GM21786 (cell line): Measurements from ENCODE around the gene OTC.

Experiments
- ATAC-seq: cut with Tn5 transposase; IDR thresholded peaks from one replicate; pipeline ENCODE4 v1.9.1; 2021; ENCODE audit not compliant: unreplicated experiment

OTC gene

DNA sequence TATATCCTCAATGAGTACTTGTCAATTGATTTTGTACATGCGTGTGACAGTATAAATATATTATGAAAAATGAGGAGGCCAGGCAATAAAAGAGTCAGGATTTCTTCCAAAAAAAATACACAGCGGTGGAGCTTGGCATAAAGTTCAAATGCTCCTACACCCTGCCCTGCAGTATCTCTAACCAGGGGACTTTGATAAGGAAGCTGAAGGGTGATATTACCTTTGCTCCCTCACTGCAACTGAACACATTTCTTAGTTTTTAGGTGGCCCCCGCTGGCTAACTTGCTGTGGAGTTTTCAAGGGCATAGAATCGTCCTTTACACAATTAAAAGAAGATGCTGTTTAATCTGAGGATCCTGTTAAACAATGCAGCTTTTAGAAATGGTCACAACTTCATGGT, at the start of gene OTC:
OTC (plus strand) TSS at position 243 of the 400 bp plus-strand sequence; CDS start at position 336, 93 bp downstream.
- no peak for ATAC-seq

DNA sequence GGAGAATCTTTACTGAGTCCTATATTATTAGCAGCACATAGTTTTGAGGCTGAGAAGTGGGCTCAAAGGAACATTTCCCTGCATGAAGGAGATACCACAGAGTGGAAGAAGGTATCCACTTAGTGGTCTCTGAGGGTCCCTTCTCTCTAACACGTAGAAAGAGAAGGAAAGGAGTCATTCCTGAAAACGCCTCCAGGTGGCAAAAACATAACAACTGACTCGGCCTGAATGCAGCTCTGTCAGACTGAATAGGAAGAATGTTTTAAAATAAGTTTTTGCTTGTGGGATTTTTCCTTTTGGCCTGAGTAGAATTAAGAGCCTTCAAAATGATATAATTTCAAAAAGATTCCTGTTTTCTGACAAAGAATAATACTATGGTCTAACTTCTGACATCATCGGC, 48.4 kb upstream of the OTC start:
- ATAC-seq, result no peak

DNA sequence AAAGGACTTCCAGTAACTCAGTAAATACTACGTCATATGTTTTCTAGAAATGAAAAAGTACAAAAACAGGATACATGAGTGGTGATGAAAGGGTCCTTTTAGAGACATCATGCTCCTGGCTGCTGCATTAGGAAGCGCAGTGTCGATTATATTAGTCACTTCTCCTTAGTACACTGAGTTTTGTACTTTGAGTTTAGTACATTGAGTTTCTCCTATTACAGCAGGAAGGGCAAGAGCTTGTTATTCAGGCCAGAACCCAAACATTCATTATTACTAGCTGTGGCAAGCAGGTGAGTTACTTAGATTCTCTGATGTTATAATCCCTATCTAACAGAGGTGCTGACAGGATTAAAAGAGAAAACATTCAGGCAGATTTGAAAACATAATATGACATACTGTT, 46.4 kb upstream of the OTC start:
- no peak for ATAC-seq

DNA sequence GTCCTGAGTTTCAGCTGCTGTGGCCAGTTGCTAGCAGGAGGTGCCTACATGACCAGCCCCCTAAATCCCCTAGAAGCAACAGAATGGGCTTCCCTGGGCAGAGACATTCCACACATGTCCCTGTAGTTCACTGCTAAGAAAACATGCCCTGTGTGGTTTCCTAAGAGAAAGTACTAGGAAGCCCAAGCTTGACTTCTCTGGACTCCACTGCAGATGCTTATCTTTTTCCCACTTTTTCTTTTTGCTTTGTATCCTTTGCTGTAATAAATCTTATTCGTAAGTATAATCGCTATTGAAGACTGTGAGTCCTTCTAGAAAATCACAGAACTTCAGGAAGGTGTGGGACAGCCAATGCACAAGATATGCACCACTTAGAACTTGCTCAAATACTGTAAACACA, 40.7 kb upstream of the OTC start:
- ATAC-seq, result no peak

DNA sequence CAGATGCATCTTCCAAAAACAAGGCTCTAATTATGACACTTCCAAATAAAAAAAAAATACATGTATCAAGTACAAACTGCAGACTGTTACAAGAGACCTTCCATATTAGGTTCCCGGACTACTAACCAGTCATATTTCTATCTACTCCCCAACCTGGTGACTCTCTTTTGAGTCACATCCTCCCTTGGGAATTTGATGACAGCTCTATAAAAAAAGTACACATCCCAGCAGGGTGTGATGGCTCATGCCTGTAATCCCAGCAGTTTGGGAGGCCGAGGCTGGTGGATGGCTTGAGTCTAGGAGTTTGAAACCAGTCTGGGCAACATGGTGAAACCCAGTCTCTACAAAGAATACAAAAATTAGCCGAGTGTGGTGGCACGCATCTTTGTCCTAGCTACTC, 40.0 kb upstream of the OTC start:
- ATAC-seq, result no peak

DNA sequence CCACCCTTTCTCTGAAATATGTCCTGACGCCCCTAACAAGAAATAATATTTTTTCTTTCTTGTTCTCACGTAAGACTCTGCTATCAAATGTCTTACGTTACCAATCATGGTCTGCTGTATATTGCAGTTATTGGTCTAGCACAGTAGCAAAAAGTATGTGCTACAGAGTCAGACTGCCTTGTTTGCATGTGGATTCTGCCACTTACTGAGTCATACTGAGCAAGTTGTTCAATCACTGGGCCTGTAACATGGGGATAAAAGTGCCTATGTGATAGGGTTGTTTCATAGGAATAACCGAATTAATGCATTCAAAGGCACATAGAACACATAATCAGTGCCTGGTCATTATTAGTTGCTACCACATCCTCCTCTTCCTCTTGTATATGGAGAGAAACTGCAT, 39.2 kb upstream of the OTC start:
- no peak for ATAC-seq

DNA sequence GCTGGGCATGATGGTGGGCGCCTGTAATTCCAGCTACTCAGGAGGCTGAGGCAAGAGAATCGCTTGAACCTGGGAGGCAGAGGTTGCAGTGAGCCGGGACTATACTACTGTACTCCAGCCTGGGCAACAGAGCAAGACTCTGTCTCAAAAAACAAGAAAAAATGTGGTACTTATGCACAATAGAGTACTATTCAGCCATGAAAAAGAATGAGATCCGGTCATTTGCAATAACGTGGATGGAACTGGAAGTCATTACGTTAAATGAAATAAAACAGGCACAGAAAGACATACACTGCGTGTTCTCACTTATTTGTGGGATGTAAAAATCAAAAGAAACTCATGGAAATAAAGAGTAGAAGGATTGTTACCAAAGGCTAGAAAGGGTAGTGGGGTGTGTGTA, 37.2 kb upstream of the OTC start:
- ATAC-seq, result no peak

DNA sequence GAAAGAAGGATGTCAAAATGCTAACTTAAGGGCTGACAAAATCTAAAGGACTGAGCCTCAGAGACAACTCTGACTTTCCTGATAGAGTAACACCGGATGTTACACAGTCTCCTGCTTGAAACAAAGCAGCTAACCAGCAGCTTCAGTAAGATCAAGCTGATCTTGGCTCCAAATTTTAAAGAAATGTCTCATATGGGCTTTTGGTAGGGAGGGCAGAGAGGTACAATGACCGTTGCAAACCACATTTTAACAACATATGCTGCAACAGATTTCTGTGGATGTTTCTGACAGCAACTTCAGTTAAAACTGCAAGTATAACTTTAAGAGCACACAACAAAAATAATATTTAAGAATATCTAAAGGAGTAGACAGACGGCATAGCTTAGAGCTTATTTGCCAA, 34.2 kb upstream of the OTC start:
- ATAC-seq, result no peak

DNA sequence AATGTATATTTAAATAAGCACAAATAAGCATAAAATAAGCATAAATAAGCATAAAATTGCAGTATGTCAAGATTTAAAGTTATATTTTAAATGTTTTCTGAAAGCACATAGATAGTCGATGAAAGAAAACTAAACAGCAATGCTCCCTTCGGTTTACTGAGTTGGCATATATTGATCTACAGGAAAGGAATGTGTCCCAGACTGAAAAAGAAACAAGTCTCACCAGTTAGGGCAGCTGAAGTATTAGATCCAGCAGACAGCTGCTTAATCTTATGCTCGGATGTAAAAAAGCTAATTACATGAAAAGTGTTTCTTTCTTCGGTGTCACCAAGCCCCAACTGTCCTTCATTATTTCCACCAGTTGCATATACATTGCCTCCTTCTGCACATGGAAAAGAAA, 33.8 kb upstream of the OTC start:
- no peak for ATAC-seq

DNA sequence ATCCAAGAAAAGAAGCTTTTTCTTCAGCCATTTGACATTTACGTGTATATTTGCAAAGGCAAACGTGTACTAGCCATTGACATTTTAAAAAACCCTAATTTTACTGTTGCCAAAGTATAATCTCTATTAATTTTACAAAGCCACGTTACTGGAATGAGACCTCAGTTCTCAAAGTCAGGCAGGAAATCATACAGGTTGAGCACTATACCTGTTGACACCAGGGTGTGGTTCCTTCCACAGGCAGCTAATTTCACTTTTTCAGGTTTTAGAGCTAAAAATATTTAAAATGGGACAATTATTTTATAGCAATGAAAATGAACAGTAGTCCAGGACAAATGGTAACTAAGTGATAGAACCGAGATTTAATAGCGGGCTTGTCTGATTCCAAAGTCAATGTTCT, 31.6 kb upstream of the OTC start:
- no peak for ATAC-seq

DNA sequence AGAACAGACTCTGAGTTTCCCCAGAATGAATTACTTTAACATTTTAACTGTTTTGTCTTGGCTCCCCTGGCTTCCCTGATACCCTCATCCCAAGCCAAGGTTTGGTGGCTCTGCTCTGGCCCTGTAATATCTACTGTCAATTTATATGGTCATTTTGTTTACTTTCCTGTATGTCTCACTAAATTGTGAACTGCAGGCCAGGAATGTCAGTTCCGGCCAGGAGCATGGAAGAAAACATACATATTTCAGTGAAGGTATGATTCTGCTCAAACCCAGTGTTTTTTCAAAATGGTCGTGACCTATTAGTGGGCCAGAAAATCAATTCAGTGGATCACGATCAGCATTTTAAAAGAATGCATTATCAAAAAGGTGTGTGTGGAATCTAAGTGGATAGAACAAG, 26.3 kb upstream of the OTC start:
- ATAC-seq, result no peak

DNA sequence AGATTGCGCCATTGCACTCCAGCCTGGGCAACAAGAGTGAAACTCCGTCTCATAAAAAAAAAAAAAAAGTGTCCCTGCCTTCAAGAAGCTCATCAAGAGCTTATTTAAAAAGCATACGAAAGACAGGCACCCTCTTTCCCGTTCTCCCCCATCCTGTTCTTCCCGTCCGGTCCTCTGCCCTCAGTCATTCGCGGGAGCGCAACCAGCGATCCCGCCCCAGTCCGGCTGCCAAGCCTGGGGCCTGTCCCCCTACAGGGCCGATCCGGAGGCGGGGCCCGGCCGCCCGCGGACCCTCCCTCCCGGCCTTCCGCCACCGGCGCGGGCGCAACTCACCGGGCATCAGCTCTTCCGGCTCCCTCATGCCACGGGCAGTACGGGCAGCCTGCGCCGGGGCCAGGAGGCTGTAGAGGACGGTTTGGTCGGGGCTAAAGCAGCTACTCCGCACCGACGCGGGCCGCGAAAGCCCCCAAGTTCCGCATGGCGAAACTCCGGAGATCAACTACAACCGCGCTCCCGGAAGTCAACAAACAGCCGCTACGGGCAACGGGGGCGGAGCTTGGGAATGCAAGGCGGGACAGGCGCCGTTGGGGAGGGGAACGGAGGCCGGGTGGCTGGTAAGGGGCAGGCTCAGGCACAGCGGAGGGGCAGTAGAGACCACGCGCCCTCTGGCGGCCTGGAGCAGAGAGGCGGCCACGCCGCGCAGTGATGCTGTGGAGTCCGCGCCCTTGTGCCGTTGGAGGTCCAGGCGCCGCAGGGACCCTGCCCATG, 25.2 kb upstream of the OTC start, which contains the start of gene RPGR:
RPGR (minus strand) TSS at position 503 of the 768 bp plus-strand sequence; CDS start at position 361, 142 bp downstream.
- ATAC-seq, result peak; percentile 95

DNA sequence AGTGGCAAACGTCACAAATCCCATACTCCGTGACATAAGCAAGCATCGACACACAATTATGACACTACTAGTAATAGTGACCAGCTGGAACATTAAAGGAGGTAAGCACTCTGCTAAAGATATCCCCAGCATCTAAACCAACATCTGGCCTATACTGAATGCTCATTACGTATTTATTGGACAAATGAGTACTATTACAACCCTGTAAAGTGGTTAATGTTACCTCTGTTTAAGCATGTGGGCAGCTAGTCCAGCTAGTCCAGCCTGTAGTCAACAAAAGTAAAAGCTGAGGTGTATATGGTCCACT, 24.7 kb upstream of the OTC start:
- ATAC-seq, result no peak

DNA sequence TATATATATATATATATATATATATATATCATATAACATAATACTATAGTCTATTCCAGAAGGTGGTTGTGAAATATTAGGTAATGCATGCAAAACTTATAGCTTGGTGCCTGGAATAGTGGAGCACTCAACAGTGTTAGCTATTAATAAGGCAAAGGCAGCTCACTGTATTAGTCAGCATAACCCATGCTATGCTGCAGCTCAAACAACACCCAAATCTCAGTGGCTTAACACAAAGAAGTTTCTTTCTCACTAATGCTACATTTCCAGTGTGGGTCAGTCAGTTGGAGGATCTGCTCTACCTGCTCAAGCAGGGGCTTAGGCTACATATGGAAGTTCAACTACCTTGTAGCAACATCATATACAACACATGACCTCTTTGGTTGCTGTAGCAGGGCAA, 19.9 kb upstream of the OTC start:
- peak; percentile 70 for ATAC-seq

DNA sequence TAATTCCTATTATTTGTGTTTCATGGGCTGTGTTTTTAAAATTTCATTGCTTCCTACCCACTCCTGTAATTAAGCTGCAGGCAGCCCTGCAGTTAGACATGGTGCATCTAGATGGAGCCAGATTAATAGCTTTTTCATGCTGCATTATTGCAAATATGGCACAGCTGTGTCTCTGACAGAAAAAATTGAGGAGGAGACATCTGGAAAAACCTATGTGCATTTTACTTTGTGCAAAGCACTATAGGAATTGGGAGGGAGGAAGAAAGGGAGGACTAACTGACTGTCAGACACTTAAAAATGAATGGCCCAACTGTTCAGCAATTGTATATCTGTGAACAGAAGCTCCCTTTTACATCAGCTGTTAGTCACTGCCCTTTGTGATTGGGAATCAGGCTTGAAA, 17.0 kb upstream of the OTC start:
- no peak for ATAC-seq

DNA sequence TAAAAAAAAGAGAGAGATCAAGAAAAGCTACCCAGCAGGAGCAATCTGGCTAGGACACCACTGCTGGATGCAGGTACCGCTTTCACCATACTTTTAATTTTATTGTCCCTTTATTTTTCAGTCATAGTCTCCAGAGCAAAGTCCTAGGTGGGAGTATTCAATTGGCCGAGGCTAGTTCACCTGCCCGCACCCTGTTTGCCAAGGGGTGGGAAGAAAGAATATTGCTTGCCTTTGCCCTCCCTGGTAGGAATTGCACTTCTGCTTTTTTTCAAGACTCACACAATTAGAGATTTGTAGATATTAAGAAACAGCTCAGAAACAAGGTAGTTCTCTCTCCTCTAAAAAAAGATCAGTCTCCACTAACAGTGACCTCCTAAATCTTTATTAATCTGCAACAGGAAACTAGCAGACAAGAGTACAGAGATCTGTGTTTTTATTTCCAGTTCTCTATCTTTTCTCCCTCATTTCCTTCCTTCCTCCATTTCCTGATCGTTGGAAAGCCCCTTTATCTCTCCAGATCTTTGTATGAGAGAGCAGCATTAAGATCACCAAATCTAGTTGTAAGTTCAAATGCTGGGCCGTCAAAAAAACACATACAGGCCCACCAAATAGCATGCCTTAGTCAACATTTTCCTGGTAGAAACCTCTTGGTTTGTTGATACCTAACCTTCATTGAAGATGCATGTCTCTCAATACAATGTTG, 15.7 kb upstream of the OTC start:
- ATAC-seq, result no peak

DNA sequence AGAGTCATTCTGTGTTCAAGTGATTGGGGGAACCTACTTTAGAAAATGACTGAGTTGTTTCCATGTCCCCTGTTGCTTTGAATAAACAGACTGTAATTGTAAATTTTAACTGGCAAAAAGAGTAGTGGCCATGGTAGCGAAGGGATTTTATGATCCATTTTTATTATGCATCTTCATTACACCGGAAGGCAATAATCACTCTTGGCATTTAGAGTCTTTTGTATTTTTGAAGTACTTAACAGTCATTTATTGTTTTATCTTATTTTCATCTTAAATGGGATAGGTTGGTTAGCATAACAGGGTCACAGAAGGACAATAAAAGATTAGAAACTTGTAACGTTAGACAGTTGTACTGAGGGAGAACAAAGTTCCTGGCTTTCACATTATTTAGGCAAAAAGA, 11.0 kb upstream of the OTC start:
- no peak for ATAC-seq

DNA sequence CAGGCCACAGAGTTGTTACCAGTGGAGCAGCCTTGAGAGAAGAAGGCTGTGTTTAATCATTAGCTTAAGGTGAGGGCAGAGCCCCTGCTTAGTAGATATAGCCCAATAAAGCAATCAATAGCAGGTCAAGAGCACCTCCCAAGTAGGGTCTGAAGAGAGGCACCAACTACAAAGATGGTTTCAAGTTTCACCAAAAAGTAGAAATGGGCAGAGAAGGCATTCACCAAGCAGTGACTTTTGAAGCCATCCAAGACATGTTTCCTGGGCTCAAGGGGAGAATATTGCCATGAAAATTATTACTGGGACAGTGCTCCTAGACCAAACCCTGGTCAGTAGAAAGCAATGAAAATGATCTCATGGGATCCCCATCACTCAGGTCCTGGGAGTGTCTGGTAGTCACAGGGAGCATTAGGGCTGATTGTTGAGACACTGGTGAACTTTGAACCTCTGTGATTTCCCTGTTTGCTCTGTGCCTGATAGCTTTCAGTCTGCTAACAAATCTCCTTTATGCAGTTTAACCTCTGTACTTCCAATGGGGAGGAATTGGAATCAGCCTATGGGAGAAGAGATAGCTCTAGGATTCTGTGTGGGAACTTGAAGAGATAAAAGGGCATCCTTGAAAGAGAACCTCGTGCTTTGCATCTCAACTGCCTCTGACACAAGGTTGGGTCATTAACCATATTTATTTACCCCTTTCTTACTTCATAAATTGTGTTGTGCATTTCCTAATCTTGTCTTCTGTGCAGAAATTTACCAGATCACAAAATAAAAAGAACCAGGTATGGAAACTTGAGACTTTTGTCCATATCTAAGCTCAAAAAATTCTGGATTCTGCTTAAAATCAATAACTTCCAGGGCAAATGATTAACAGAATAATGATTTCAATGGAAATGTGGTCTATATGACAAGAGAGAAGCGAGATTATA, 9.3 kb upstream of the OTC start:
- no peak for ATAC-seq

DNA sequence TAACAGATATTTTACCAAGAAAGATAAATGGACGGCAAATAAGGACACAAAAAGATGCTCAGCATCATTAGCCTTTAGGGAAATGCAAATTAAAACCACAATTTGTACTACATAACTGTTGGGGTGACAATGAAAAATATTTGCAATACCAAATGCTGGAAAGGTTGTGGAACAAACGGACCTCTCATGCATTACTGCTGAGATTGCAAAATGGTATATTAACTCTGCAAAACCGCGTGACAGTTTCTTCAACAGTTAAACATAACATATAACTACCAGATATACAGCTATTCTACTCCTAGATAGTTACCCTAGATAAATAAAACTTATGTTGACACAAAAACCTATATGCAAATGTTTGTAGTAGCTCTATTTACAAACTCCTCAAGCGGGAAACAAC, 6.3 kb upstream of the OTC start:
- no peak for ATAC-seq

DNA sequence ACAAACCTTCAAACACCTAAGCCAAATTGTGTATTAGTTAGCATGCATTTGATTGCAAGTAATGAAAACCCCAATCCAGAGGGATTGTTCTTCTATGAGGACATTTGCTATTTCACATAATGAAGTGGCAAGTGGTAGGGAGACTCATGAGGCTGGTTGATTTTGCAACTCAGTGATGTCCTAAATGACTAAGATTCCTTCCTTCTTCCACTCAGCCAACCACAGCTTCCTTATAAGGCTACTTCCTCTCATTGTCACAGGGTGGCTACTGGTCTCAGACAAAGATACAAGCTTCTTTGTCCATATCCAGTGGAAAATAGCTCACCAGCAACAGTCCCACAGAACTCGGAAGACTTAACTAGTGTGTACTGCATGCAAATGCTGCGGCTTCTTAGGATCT, 5.3 kb upstream of the OTC start:
- peak; percentile 69 for ATAC-seq

DNA sequence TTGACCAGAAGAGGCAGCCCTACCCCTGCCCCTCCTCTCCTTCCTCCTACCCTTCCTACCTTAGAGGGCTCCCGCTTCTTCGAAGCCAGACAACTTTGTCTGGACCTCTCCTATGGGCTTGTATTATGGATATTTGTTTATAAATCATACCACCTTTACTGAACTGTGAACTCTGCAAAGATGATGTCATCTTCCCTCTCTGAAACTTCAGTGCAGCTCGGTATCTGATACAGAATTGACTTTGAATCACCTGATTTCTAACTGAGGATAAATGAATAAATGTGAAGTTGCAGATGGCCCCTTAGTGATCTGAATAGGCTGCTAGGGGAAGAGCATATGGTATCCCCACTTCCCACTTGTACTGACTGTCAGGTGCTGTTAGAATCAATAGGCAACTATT, 1.1 kb upstream of the OTC start:
- ATAC-seq, result no peak

DNA sequence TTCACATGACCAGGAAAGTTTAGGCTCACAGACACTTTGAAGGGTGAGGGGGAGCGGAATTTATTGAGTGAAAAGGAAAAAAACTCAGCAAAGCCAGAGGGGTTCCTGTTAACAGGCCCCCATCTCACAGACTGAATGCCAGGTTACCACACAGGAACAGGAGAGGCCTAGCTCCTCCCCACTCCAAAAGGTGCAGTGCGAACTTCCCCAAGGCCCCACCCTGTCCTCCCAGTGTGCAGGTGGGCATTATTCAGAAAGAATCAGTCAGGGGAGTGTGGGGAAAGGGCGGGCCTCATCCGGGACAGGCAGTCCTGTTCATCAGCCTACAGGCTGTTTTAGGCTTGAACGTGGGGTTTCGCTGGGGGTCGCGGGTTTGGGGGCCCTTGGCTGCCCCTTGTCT, 4.0 kb downstream of the OTC start:
- ATAC-seq, result no peak
